Measurements from ENCODE around the gene TXNRD2.
A peak's percentile ranks its signal among the peaks of the same experiment; 100 is the strongest.

Gene TXNRD2

GRCh38 chr22:19962246-19962908 lies 20.8 kb upstream of the TXNRD2 start:
- DNase-seq (ENCODE audit: low read depth), result no peak
- no peak overlapping the region for H3K4me3 ChIP-seq (ENCODE audit: low read depth, low read length)
- TF ChIP-seq, protein P1, sequence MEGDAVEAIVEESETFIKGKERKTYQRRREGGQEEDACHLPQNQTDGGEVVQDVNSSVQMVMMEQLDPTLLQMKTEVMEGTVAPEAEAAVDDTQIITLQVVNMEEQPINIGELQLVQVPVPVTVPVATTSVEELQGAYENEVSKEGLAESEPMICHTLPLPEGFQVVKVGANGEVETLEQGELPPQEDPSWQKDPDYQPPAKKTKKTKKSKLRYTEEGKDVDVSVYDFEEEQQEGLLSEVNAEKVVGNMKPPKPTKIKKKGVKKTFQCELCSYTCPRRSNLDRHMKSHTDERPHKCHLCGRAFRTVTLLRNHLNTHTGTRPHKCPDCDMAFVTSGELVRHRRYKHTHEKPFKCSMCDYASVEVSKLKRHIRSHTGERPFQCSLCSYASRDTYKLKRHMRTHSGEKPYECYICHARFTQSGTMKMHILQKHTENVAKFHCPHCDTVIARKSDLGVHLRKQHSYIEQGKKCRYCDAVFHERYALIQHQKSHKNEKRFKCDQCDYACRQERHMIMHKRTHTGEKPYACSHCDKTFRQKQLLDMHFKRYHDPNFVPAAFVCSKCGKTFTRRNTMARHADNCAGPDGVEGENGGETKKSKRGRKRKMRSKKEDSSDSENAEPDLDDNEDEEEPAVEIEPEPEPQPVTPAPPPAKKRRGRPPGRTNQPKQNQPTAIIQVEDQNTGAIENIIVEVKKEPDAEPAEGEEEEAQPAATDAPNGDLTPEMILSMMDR (IDR thresholded peaks at IDR 0.05; ENCODE audit: low read depth, low read length, missing control alignments), result peak; percentile 61
- in situ Hi-C loops (cut with HindIII; ENCODE audit: low sequenced_read_pairs), result no loop called here

- no peak overlapping the region for H3K4me3 ChIP-seq (ENCODE audit: low read depth, low read length)
- TF ChIP-seq, protein P1 (IDR thresholded peaks at IDR 0.05; ENCODE audit: low read depth, low read length, missing control alignments), result no peak
- no peak for DNase-seq (ENCODE audit: low read depth)
- in situ Hi-C loops (cut with HindIII; ENCODE audit: low sequenced_read_pairs), result no loop called here
These were observed 20.2 kb upstream of the TXNRD2 start for GRCh38 chr22:19961868-19962245.

GRCh38 chr22:19961201-19961580 lies 19.6 kb upstream of the TXNRD2 start:
- no peak for DNase-seq (ENCODE audit: low read depth)
- no peak overlapping the region for H3K4me3 ChIP-seq (ENCODE audit: low read depth, low read length)
- in situ Hi-C loops (cut with HindIII; ENCODE audit: low sequenced_read_pairs), result no loop called here
- TF ChIP-seq, protein P1 (IDR thresholded peaks at IDR 0.05; ENCODE audit: low read depth, low read length, missing control alignments), result no peak

DNA sequence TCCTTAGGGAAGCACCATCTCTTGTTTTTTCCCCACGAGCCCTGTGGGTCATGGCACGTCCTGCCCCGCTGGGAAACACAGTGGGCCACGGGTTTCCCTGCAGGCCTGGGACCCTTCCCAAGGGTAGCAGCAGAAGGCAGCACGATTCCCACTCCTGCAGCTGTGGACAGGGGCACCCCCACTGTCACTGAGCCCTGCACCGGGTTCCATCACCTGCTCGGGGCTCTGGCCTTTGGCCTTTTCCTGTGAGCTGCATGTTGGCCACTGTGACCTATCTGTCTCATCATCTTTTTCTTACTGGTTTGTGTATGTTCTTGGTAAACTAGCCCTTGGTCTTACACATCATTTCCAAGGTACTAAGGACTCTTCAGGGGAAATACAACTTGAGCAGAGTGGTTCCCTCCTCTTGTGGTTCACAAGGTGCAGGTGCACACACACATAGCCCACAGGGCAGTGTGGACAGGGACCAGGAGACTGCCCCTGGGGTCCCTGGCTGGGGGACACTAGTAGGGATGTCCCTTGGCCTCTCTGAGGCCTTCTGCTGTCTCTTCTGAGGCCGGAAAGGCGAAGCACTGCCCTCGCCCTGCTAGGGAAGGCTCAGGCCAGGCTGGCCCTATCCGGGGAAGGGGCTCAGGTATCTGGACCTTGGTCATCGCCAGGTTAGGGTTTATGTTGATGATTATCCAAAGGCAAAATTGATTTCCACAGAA lies 19.0 kb upstream of the TXNRD2 start:
- H3K4me3 ChIP-seq (ENCODE audit: low read depth, low read length), result no peak overlapping the region
- no peak for DNase-seq (ENCODE audit: low read depth)
- TF ChIP-seq, protein P1 (IDR thresholded peaks at IDR 0.05; ENCODE audit: low read depth, low read length, missing control alignments), result no peak
- in situ Hi-C loops (cut with HindIII; ENCODE audit: low sequenced_read_pairs), result no loop called here

- in situ Hi-C loops (cut with HindIII; ENCODE audit: low sequenced_read_pairs), result no loop called here
- H3K4me3 ChIP-seq (ENCODE audit: low read depth, low read length), result no peak overlapping the region
- DNase-seq (ENCODE audit: low read depth), result no peak
- TF ChIP-seq, protein P1 (IDR thresholded peaks at IDR 0.05; ENCODE audit: low read depth, low read length, missing control alignments), result no peak
These were observed 18.2 kb upstream of the TXNRD2 start for GRCh38 chr22:19959587-19960490.

DNA sequence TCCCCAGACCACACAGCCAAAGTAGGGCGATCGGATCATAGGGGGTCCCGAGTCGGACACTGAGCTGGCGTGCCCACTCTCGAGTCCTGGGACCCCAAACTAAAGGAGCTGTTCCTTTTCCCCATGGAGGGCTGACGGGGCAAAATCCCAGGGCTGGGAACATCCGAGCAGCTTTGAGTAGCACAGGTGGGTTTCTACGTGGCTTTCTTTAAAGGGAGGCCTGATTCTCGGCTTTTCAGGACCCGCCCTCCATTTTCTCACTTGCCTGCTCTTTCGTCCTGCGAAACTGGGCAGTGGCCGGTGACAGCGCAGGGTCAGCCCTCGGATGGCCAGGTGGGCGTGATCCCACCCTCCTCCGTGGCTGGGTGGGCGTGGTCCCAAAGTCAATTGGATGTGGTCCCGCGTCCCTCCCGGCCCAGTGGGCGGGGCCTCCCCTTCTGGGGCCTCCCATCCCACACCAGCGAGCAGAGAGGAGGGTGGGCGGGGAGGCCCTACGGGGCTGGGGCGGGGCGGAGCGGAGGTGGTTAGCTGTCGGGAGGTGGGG lies 17.5 kb upstream of the TXNRD2 start:
- in situ Hi-C loops (cut with HindIII; ENCODE audit: low sequenced_read_pairs), result no loop called here
- no peak for DNase-seq (ENCODE audit: low read depth)
- TF ChIP-seq, protein P1 (IDR thresholded peaks at IDR 0.05; ENCODE audit: low read depth, low read length, missing control alignments), result no peak
- peak overlapping the region; percentile 28 for H3K4me3 ChIP-seq (ENCODE audit: low read depth, low read length)
